HG03520 (cell line): ENCODE measurements around the gene MIEN1.
"Not testable (repeated sequence)": the region's sequence is repeated elsewhere in the genome, so short reads cannot be mapped to it uniquely, and the experiment has no call there.

Experiments
- ATAC-seq: cut with Tn5 transposase; IDR thresholded peaks from one replicate; pipeline ENCODE4 v1.9.1; 2021; ENCODE audit warnings: mild to moderate bottlenecking, moderate library complexity; ENCODE audit not compliant: unreplicated experiment

Gene MIEN1

GRCh38 chr17:39742126-39742855, 12.0 kb upstream of the MIEN1 start:
- ATAC-seq, result no peak

- ATAC-seq, result no peak
Observed at GRCh38 chr17:39740357-39741111, 10.2 kb upstream of the MIEN1 start.

GRCh38 chr17:39739885-39740356, 9.6 kb upstream of the MIEN1 start:
- ATAC-seq, result no peak

GRCh38 chr17:39738983-39739884, 8.9 kb upstream of the MIEN1 start:
- no peak for ATAC-seq

GRCh38 chr17:39738568-39738901, 8.2 kb upstream of the MIEN1 start:
- no peak for ATAC-seq

- ATAC-seq, result no peak
Observed at GRCh38 chr17:39737760-39738567, 7.6 kb upstream of the MIEN1 start, which contains the start of gene GRB7. Gene GRB7 (plus strand): TSS chr17:39737938. CDS start chr17:39742302, 4,364 bp downstream.

- ATAC-seq, result no peak
Observed at GRCh38 chr17:39737206-39737759, 7.0 kb upstream of the MIEN1 start.

GRCh38 chr17:39736319-39737165, 6.2 kb upstream of the MIEN1 start:
- no peak for ATAC-seq

GRCh38 chr17:39735882-39736281, 5.5 kb upstream of the MIEN1 start:
- no peak for ATAC-seq

GRCh38 chr17:39732586-39732985, 2.3 kb upstream of the MIEN1 start:
- no peak for ATAC-seq

- no peak for ATAC-seq
Observed at GRCh38 chr17:39729280-39729851, 966 bp downstream of the MIEN1 start.

- ATAC-seq, result no peak
Observed at GRCh38 chr17:39727556-39727955, 2.8 kb downstream of the MIEN1 start.

GRCh38 chr17:39726617-39727016, 3.7 kb downstream of the MIEN1 start:
- no peak for ATAC-seq

GRCh38 chr17:39725923-39726322, 4.4 kb downstream of the MIEN1 start:
- not testable (repeated sequence) for ATAC-seq

GRCh38 chr17:39724731-39725130, 5.6 kb downstream of the MIEN1 start:
- ATAC-seq, result no peak

- ATAC-seq, result no peak
Observed at GRCh38 chr17:39722965-39723848, 7.1 kb downstream of the MIEN1 start.

- no peak for ATAC-seq
Observed at GRCh38 chr17:39722104-39722503, 8.2 kb downstream of the MIEN1 start.
